Kidney (tissue), 14 donors: ENCODE data around the gene CHAC1. TPM values are rescaled to one million over a fixed set of nuclear protein-coding genes. Genes with fewer than 3 reads are reported as not detected.

Experiments
- DNase-seq, 5 donors: peaks; one replicate each; pipeline ENCODE4 v3.0.0-alpha.2; 2013 to 2020
- FAIRE-seq: peaks from 2 replicates; lab custom pipeline; 2012; peaks lifted over from hg19 to GRCh38; lab: Jason Lieb, UNC
- H3K27ac ChIP-seq, 2 donors: one replicate each; pipeline ENCODE4 v1.7.0; 2013; ENCODE audit warnings: low read depth in 2 of 2, low read length in 2 of 2, inconsistent platforms in 1 of 2
- H3K27me3 ChIP-seq: one replicate; pipeline ENCODE4 v1.7.1; 2013; ENCODE audit warnings: low read length, inconsistent platforms; ENCODE audit not compliant: control insufficient read depth, insufficient read depth
- H3K36me3 ChIP-seq, 3 donors: one replicate each; pipeline versions ENCODE4 v1.7.0 to v1.7.1; 2013; ENCODE audit warnings: low read length in 3 of 3, control low read depth in 1 of 3, inconsistent platforms in 1 of 3; ENCODE audit not compliant: insufficient read depth in 3 of 3, control insufficient read depth in 2 of 3
- H3K4me1 ChIP-seq, 3 donors: one replicate each; pipeline versions ENCODE4 v1.7.0 to v1.7.1; 2013; ENCODE audit warnings: low read length in 3 of 3, inconsistent platforms in 1 of 3, low read depth in 1 of 3; ENCODE audit not compliant: control insufficient read depth in 2 of 3, insufficient read depth in 2 of 3
- H3K4me3 ChIP-seq, 3 donors: one replicate each; pipeline versions ENCODE4 v1.7.0 to v1.8.1; 2013; ENCODE audit warnings: low read length in 3 of 3, control low read depth in 1 of 3, inconsistent platforms in 1 of 3
- H3K9ac ChIP-seq, 3 donors: one replicate each; pipeline versions ENCODE4 v1.7.0 to v1.7.1; 2013; ENCODE audit warnings: low read length in 3 of 3, control low read depth in 1 of 3, inconsistent platforms in 1 of 3
- H3K9me3 ChIP-seq, 3 donors: one replicate each; pipeline versions ENCODE4 v1.7.0 to v1.7.1; 2013; ENCODE audit warnings: low read length in 3 of 3, control low read depth in 1 of 3, inconsistent platforms in 1 of 3; ENCODE audit not compliant: control insufficient read depth in 2 of 3, insufficient read depth in 1 of 3
- CTCF ChIP-seq: IDR thresholded peaks from 3 replicates; pipeline ENCODE4 v1.5.1; 2012; ENCODE audit warnings: mild to moderate bottlenecking, moderate library complexity, borderline replicate concordance; ENCODE audit not compliant: insufficient read depth; ENCODE audit errors: extremely low read depth
- intact Hi-C: fragments of 100-400 bp; cut with DNase I; formaldehyde crosslinking; loops from one replicate; pipeline ENCODE4 v1.11.1; 2022
- polyA plus RNA-seq: library from polyadenylated mRNA; stranded (reverse); fragments of 350-450 nt; fragmentation: Illumina TruSeq; extraction: RNeasy Lipid Tissue Mini Kit (QIAGEN cat#74804); gene quantifications from one replicate; pipeline ENCODE4 v1.2.3, GENCODE V29; 2014; ENCODE audit warnings: low read depth, low replicate concordance; ENCODE audit not compliant: insufficient read depth
- total RNA-seq: library from RNA; stranded (reverse); fragmentation: NEBNext Ultra II Directional; extraction: Animal tissue kit (Norgen Biotek cat#: 25700); gene quantifications from one replicate; pipeline ENCODE4 v1.2.1, GENCODE V29; 2021
- donor health status: control.
- donor health status: control.
- donor health status: control.
- donor health status: control.
- donor health status: control.
- donor health status: DM: yes; HTN: yes; CAD: no.
- donor health status: Normal renal cell carcinoma (clear cell type).

Gene CHAC1
- total and polyA plus RNA-seq, 2 donors from 2014 or later, result 4.7 to 21.1 TPM

DNA sequence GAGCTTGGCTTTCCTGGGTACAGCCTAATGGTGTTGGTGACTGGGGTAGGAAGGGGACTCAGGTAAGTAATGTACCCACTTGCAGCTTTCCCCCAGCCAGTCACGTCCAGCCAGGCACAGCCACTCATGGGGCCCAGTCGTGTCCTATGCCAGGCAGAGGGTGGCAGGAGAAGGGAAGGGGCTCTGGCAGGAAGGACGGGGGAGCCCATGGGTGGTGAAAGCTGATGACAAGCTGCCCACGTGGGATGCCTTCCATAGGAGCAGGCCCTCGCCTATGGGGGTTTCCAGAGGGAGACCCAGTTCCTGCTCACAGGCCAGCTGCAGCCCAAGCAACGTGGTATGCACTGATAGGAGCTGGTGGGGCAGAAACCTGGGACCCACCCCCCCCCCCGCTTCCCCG lies 10.7 kb downstream of the CHAC1 start:
- H3K9me3 ChIP-seq, result no peaks in the 10 kb centered on the region
- H3K4me3 ChIP-seq, result no peak overlapping the region
- no peak overlapping the region for H3K9ac ChIP-seq
- H3K36me3 ChIP-seq, result no peaks in the 10 kb centered on the region
- no peak overlapping the region for H3K27ac ChIP-seq
- peak in 1 of 5 donors; percentile 41 for DNase-seq
- intact Hi-C loops, result no loop called here
- TF ChIP-seq CTCF, result no peak
- FAIRE-seq, result no peak
- no peaks in the 10 kb centered on the region for H3K27me3 ChIP-seq
- H3K4me1 ChIP-seq, result peaks cover 0 to 6% (median 5%) of the 10 kb centered on the region in 3 donors

DNA sequence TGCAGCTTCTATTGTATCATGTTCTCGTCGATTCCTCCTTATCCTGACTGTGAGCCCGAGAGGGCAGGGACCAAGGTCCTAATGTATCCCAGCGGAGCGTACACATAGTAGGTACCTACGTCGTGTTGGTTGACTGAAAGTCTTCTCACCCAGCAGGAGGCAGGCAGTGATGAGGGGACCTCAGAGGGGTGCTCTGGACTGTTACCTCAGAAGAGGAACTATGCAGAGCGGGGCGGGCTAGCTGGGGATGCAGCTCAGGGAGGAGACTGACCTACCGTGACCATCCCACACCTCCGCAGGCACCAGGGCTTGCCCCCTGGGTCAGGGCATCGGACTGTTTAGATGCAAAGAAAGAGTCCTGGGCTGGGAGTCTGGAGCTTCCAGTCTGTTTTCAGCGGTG lies 11.4 kb downstream of the CHAC1 start:
- peaks cover 0 to 6% (median 5%) of the 10 kb centered on the region in 3 donors for H3K4me1 ChIP-seq
- no peak overlapping the region for H3K27ac ChIP-seq
- no peak for DNase-seq
- no peak overlapping the region for H3K4me3 ChIP-seq
- no peak for FAIRE-seq
- no peaks in the 10 kb centered on the region for H3K36me3 ChIP-seq
- H3K27me3 ChIP-seq, result no peaks in the 10 kb centered on the region
- intact Hi-C loops, result no loop called here
- no peaks in the 10 kb centered on the region for H3K9me3 ChIP-seq
- no peak overlapping the region for H3K9ac ChIP-seq
- no peak for TF ChIP-seq CTCF

- Histone ChIP-seq H3K27ac (no peak overlapping the region), H3K27me3 (no peaks in the 10 kb centered on the region), H3K4me1 (peaks cover 0 to 6% (median 5%) of the 10 kb centered on the region in 3 donors), H3K4me3 (no peak overlapping the region), H3K9me3 (no peaks in the 10 kb centered on the region), H3K9ac (no peak overlapping the region), H3K36me3 (no peaks in the 10 kb centered on the region)
- FAIRE-seq, result no peak
- intact Hi-C loops, result no loop called here
- DNase-seq, result no peak
- no peak for TF ChIP-seq CTCF
These were observed 15.2 kb downstream of the CHAC1 start for GRCh38 chr15:40968290-40969085.
